ENCODE data around the gene HAPSTR1. TPM values are rescaled to one million over a fixed set of nuclear protein-coding genes. Genes with fewer than 3 reads are reported as not detected.

HAPSTR1 gene
- polyA plus RNA-seq, 2 of the 4 experiments (the other 2 are of a cell fraction): 22.4 to 36.9 TPM

GRCh38 chr16:9128346-9129342 lies 37.2 kb downstream of the HAPSTR1 start (continued):
- TF ChIP-seq CHD2 (IDR thresholded peaks at IDR 0.05; ENCODE audit: low read length, partially characterized antibody): no peak
- no peak for TF ChIP-seq FOSL2 (IDR thresholded peaks at IDR 0.05)
- TF ChIP-seq FOSL2 (CRISPR knock-in tag; IDR thresholded peaks at IDR 0.05): no peak
- TF ChIP-seq EHMT2 (IDR thresholded peaks at IDR 0.05; ENCODE audit: low read depth): no peak
- no peak for TF ChIP-seq JUN (IDR thresholded peaks at IDR 0.05)

GRCh38 chr16:9134306-9134705 lies 42.9 kb downstream of the HAPSTR1 start:
- H3K9me3 ChIP-seq: no peaks in the 10 kb centered on the region
- CTCF ChIA-PET: interaction anchor here (0.6 to 1.9 kb wide), 24 partner anchors 8 to 563 kb away, joined by 3 to 21 read pairs (median 4); partner anchors contain the start of gene TMEM114
- TF ChIP-seq ELK1 (IDR thresholded peaks at IDR 0.05; ENCODE audit: low read depth, low read length) (no peak), RAD21 (conservative IDR thresholded peaks at IDR 0.05 in 1 of 2, IDR thresholded peaks at IDR 0.05 in 1 of 2) (no peak), ZFP36 (IDR thresholded peaks at IDR 0.05; ENCODE audit: borderline replicate concordance, partially characterized antibody) (no peak), REST (IDR thresholded peaks at IDR 0.05) (no peak), KDM1A (IDR thresholded peaks at IDR 0.05; ENCODE audit: low read depth) (no peak), POLR2AphosphoS2 (conservative IDR thresholded peaks at IDR 0.05; ENCODE audit: low read length) (no peak), HEYL (CRISPR knock-in tag; IDR thresholded peaks at IDR 0.05) (no peak), RARB (CRISPR knock-in tag; IDR thresholded peaks at IDR 0.05) (no peak), EP300 (IDR thresholded peaks at IDR 0.05) (no peak), EHMT2 (IDR thresholded peaks at IDR 0.05; ENCODE audit: low read depth) (no peak), E2F6 (IDR thresholded peaks at IDR 0.05; ENCODE audit: borderline replicate concordance, low read depth) (no peak), FOSL2 (IDR thresholded peaks at IDR 0.05) (no peak), FOSL2 (CRISPR knock-in tag; IDR thresholded peaks at IDR 0.05) (no peak)
- ATAC-seq (no peak), DNase-seq (ENCODE audit: low read depth in 1 of 2, low spot score in 1 of 2) (no peak), FAIRE-seq (no peak)
- H3K27ac ChIP-seq: peak overlapping the region in 1 of 2 experiments; percentile 61; a peak in 3 of 6 replicates
- whole genome bisulfite sequencing (ENCODE audit: missing lambda C conversion rate): 85% methylated on average over 5 of the region's 5 CpGs
- no peak overlapping the region for H3K4me3 ChIP-seq
- peaks cover 8% of the 10 kb centered on the region; the same call in 2 of the 3 replicates for H3K4me1 ChIP-seq
- H3K4me2 ChIP-seq: no peak overlapping the region
- POLR2A ChIA-PET: interaction anchor here (1.0 kb wide), 1 partner anchor 125 kb away, joined by 3 read pairs; no protein-coding TSS in a partner anchor

- no peak overlapping the region for H3K4me2 ChIP-seq
- H3K4me3 ChIP-seq: no peak overlapping the region
- WGBS (ENCODE audit: missing lambda C conversion rate): 8% methylated on average over 5 of the region's 5 CpGs
- no peak for FAIRE-seq
- ChIA-PET CTCF (interaction anchor here (0.5 to 1.9 kb wide), 37 partner anchors 9 to 890 kb away, joined by 3 to 21 read pairs (median 3); partner anchors contain the start of gene TMEM114), POLR2A (interaction anchor here (1.0 kb wide), 1 partner anchor 126 kb away, joined by 3 read pairs; no protein-coding TSS in a partner anchor)
- no peaks in the 10 kb centered on the region for H3K9me3 ChIP-seq
- TF ChIP-seq ZC3H11A (IDR thresholded peaks at IDR 0.05) (no peak), JUN (IDR thresholded peaks at IDR 0.05) (no peak), FOSB (CRISPR knock-in tag; IDR thresholded peaks at IDR 0.05) (no peak), SMC3 (IDR thresholded peaks at IDR 0.05) (peak; percentile 73), RAD21 (conservative IDR thresholded peaks at IDR 0.05 in 1 of 2, IDR thresholded peaks at IDR 0.05 in 1 of 2) (peak; percentile 88 to 91), PHF8 (IDR thresholded peaks at IDR 0.05; ENCODE audit: borderline replicate concordance, low read depth) (no peak), JUNB (IDR thresholded peaks at IDR 0.05) (no peak), HOXA7 (CRISPR knock-in tag; IDR thresholded peaks at IDR 0.05) (no peak), CTCF (IDR thresholded peaks at IDR 0.05) (peak; percentile 77), MAX (IDR thresholded peaks at IDR 0.05) (peak; percentile 51; the same call in 1 of the 2 replicates)
- peaks cover 8% of the 10 kb centered on the region; the same call in 1 of the 3 replicates for H3K4me1 ChIP-seq
- peak; percentile 85 to 90 for ATAC-seq
- peak; percentile 67 to 69 for DNase-seq (ENCODE audit: low read depth in 1 of 2, low spot score in 1 of 2)
- peak overlapping the region in 1 of 2 experiments; percentile 61; a peak in 3 of 6 replicates for H3K27ac ChIP-seq
Measured at GRCh38 chr16:9134739-9135138, 43.3 kb downstream of the HAPSTR1 start.

Measured in A549 (cell line).